ENCODE data around the gene PLEKHA7. TPM values are rescaled to one million over a fixed set of nuclear protein-coding genes. Genes with fewer than 3 reads are reported as not detected.

The PLEKHA7 gene
- total RNA-seq, 2 donors from 2014 or later, result 10.8 to 17.6 TPM

DNA sequence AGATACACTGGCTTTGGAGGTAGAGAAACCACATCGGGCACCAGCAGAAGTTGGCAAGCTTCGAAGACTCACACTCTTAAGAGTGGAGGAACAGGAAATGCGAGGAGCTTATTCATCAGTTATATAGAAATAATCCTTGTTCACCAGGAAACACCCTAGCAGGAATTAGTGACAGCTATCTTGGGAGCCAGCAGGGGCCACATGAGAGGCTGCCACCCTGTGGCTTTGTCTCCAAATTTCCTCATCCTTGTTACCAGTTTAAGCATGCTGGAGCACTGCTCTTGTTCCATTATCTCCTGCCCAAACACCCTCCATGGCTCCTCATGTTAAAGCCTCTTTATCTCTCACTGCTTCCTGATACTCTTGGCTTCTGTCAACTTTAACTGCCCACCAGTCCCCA, 131.0 kb downstream of the PLEKHA7 start:
- no peak overlapping the region for H3K27ac ChIP-seq
- no peak for DNase-seq (ENCODE audit: low spot score)

DNA sequence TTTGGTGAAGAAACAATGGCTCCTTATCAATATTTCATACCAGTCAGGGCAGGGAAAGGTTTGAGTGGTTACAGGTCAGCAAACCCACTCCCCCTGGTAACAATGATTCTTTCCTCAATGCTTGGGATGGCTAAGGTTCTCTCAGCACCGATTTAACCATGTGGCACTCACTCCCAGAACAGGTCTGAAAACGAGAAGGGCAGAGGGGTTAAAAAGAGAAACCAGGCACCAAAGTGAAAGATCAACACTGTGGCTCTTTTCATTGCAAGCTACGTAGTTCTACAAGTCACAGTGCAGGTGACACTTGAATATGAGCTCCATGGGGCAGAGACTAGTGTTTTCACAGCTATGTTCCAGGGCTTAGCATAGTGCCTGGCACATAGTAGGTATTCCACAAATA, 132.4 kb downstream of the PLEKHA7 start:
- H3K4me3 ChIP-seq, result no peak overlapping the region
- H3K27ac ChIP-seq, result no peak overlapping the region
- no peak for DNase-seq (ENCODE audit: low spot score)
- peaks cover 0 to 4% of the 10 kb centered on the region in 2 donors for H3K4me1 ChIP-seq (ENCODE audit: control insufficient read depth in 1 of 2, low read depth in 2 of 2)
- TF ChIP-seq, protein P1, sequence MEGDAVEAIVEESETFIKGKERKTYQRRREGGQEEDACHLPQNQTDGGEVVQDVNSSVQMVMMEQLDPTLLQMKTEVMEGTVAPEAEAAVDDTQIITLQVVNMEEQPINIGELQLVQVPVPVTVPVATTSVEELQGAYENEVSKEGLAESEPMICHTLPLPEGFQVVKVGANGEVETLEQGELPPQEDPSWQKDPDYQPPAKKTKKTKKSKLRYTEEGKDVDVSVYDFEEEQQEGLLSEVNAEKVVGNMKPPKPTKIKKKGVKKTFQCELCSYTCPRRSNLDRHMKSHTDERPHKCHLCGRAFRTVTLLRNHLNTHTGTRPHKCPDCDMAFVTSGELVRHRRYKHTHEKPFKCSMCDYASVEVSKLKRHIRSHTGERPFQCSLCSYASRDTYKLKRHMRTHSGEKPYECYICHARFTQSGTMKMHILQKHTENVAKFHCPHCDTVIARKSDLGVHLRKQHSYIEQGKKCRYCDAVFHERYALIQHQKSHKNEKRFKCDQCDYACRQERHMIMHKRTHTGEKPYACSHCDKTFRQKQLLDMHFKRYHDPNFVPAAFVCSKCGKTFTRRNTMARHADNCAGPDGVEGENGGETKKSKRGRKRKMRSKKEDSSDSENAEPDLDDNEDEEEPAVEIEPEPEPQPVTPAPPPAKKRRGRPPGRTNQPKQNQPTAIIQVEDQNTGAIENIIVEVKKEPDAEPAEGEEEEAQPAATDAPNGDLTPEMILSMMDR (IDR thresholded peaks at IDR 0.05), result no peak
- no peaks in the 10 kb centered on the region for H3K36me3 ChIP-seq
- no peaks in the 10 kb centered on the region for H3K27me3 ChIP-seq (replicated peaks; ENCODE audit: insufficient read depth)
- H3K9me3 ChIP-seq, result no peaks in the 10 kb centered on the region
- no peak for ATAC-seq (ENCODE audit: insufficient number of reproducible peaks, low FRiP score, low read depth)

More for the DNA sequence above, 131.0 kb downstream of the PLEKHA7 start:
- ATAC-seq (ENCODE audit: insufficient number of reproducible peaks, low FRiP score, low read depth), result no peak
- H3K27me3 ChIP-seq (replicated peaks; ENCODE audit: insufficient read depth), result no peaks in the 10 kb centered on the region
- H3K9me3 ChIP-seq, result no peaks in the 10 kb centered on the region
- TF ChIP-seq, protein P1 (IDR thresholded peaks at IDR 0.05), result no peak
- H3K4me1 ChIP-seq (ENCODE audit: control insufficient read depth in 1 of 2, low read depth in 2 of 2), result peaks cover 0 to 4% of the 10 kb centered on the region in 2 donors
- no peak overlapping the region for H3K4me3 ChIP-seq
- no peaks in the 10 kb centered on the region for H3K36me3 ChIP-seq

DNA sequence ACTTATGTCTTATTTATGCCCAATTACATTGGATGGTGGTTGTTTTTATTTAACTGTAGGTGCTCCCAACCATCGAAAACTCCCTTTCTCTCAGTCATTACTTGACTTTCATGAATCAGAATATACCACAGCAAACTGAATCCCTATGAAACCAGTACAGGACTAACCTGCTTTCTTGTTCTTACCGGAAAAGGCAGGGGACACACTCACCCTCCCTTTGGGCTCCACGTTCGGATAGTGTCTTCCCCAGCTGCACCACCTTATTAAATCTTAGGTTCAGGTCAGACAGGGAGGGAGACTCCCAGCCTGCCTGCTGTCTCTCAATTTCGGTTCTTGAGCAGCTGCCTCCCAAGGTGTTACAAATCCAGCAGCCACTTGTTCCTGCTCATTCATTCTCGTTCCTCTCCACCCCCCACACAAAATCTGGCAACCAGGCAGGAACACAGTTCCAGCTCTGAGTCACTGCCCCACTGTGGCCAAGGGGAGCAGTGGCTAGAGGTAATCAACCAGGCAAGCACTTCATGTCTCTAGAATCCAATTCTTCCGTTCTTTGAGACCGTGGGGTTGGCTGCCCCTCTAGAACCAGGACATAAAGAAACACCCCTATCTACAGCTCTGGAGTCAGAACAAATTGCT, 133.0 kb downstream of the PLEKHA7 start:
- peak; percentile 17 for ATAC-seq (ENCODE audit: insufficient number of reproducible peaks, low FRiP score, low read depth)
- Histone ChIP-seq H3K27me3 (replicated peaks; ENCODE audit: insufficient read depth) (no peaks in the 10 kb centered on the region), H3K4me3 (no peak overlapping the region), H3K36me3 (no peaks in the 10 kb centered on the region), H3K27ac (no peak overlapping the region), H3K4me1 (ENCODE audit: control insufficient read depth in 1 of 2, low read depth in 2 of 2) (peaks cover 0 to 4% of the 10 kb centered on the region in 2 donors), H3K9me3 (no peaks in the 10 kb centered on the region)
- DNase-seq (ENCODE audit: low spot score), result no peak
- TF ChIP-seq, protein P1 (IDR thresholded peaks at IDR 0.05), result peak; percentile 33

DNA sequence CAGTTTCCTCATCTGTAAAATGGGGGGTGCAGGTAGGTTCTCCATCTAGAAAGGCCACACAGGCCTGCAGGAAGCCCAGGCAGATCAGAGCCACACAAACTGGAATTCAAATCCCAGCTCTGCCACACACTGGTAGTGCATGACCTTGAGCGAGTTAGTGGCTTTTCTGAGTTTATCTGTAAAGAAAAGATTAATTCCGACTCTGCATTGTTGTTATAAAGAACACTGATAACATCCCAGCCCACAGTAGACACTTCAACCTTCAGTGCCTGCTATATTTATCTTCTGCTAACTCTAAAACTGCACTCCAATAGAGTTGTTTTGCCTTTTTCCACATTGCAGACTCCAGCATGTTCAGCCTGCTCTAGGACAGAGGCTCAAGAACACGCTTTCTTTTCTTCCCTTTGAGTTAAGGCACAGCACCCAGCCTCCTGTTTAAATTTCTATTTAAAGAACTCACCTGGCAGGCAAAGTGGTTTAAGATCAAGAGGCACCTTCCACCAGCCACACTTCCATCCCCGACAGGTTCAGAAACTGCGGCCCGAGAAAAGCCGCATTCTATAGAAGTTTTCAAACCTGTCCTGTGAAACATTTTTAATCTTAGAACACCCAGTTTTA, 133.9 kb downstream of the PLEKHA7 start:
- Histone ChIP-seq H3K27ac (no peak overlapping the region), H3K4me1 (ENCODE audit: control insufficient read depth in 1 of 2, low read depth in 2 of 2) (peaks cover 0 to 4% of the 10 kb centered on the region in 2 donors), H3K36me3 (no peaks in the 10 kb centered on the region), H3K27me3 (replicated peaks; ENCODE audit: insufficient read depth) (no peaks in the 10 kb centered on the region), H3K4me3 (no peak overlapping the region), H3K9me3 (no peaks in the 10 kb centered on the region)
- no peak for DNase-seq (ENCODE audit: low spot score)
- no peak for ATAC-seq (ENCODE audit: insufficient number of reproducible peaks, low FRiP score, low read depth)
- TF ChIP-seq, protein P1 (IDR thresholded peaks at IDR 0.05), result no peak

DNA sequence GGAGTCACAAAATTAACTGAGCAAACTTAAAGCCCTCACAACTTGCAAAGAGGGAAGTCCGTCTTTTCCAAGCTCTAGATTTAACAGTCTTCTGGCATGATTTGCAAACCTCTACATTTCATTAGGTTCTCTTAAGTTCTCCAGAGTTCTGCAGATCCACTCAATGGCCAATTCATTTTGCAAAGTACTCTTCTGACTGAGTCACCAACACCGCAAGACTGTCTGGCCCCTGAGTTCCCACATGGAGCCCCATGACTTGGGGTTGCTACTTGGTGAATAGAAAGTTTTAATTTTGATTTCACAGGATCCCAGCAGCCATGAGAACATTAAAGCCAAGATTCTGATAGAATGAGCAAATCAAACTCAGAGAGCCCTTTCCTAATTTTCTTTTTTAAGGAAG, 134.5 kb downstream of the PLEKHA7 start:
- Histone ChIP-seq H3K27me3 (replicated peaks; ENCODE audit: insufficient read depth) (no peaks in the 10 kb centered on the region), H3K27ac (no peak overlapping the region), H3K36me3 (no peaks in the 10 kb centered on the region), H3K4me1 (ENCODE audit: control insufficient read depth in 1 of 2, low read depth in 2 of 2) (peaks cover 0 to 4% of the 10 kb centered on the region in 2 donors), H3K9me3 (no peaks in the 10 kb centered on the region), H3K4me3 (no peak overlapping the region)
- ATAC-seq (ENCODE audit: insufficient number of reproducible peaks, low FRiP score, low read depth) (no peak), DNase-seq (ENCODE audit: low spot score) (no peak)
- TF ChIP-seq, protein P1 (IDR thresholded peaks at IDR 0.05), result no peak
